HUES6 (cell line): ENCODE measurements around the gene MOCOS.
A peak's percentile ranks its signal among the peaks of the same experiment; 100 is the strongest.

Experiments
- H3K27ac ChIP-seq: 2 replicates; pipeline ENCODE4 v1.7.0; 2013; ENCODE audit warnings: low read depth, mild to moderate bottlenecking, low read length, inconsistent platforms
- H3K27me3 ChIP-seq: 2 replicates; pipeline ENCODE4 v1.6.1; 2013; ENCODE audit warnings: low read length; ENCODE audit not compliant: control insufficient read depth, insufficient read depth
- H3K36me3 ChIP-seq: 2 replicates; pipeline ENCODE4 v1.6.1; 2013; ENCODE audit warnings: low read length; ENCODE audit not compliant: control insufficient read depth, insufficient read depth
- H3K4me1 ChIP-seq: 2 replicates; pipeline ENCODE4 v1.6.1; 2013; ENCODE audit warnings: low read length; ENCODE audit not compliant: control insufficient read depth, insufficient read depth
- H3K4me3 ChIP-seq: 2 replicates; pipeline ENCODE4 v1.5.1; 2013; ENCODE audit warnings: low read depth, low read length
- H3K9ac ChIP-seq: one replicate; pipeline ENCODE4 v1.6.1; 2013; ENCODE audit warnings: mild to moderate bottlenecking, low read length
- H3K9me3 ChIP-seq: 2 replicates; pipeline ENCODE4 v1.6.1; 2013; ENCODE audit warnings: low read depth, low read length; ENCODE audit not compliant: control insufficient read depth, insufficient read depth

The MOCOS gene, protein sequence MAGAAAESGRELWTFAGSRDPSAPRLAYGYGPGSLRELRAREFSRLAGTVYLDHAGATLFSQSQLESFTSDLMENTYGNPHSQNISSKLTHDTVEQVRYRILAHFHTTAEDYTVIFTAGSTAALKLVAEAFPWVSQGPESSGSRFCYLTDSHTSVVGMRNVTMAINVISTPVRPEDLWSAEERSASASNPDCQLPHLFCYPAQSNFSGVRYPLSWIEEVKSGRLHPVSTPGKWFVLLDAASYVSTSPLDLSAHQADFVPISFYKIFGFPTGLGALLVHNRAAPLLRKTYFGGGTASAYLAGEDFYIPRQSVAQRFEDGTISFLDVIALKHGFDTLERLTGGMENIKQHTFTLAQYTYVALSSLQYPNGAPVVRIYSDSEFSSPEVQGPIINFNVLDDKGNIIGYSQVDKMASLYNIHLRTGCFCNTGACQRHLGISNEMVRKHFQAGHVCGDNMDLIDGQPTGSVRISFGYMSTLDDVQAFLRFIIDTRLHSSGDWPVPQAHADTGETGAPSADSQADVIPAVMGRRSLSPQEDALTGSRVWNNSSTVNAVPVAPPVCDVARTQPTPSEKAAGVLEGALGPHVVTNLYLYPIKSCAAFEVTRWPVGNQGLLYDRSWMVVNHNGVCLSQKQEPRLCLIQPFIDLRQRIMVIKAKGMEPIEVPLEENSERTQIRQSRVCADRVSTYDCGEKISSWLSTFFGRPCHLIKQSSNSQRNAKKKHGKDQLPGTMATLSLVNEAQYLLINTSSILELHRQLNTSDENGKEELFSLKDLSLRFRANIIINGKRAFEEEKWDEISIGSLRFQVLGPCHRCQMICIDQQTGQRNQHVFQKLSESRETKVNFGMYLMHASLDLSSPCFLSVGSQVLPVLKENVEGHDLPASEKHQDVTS

DNA sequence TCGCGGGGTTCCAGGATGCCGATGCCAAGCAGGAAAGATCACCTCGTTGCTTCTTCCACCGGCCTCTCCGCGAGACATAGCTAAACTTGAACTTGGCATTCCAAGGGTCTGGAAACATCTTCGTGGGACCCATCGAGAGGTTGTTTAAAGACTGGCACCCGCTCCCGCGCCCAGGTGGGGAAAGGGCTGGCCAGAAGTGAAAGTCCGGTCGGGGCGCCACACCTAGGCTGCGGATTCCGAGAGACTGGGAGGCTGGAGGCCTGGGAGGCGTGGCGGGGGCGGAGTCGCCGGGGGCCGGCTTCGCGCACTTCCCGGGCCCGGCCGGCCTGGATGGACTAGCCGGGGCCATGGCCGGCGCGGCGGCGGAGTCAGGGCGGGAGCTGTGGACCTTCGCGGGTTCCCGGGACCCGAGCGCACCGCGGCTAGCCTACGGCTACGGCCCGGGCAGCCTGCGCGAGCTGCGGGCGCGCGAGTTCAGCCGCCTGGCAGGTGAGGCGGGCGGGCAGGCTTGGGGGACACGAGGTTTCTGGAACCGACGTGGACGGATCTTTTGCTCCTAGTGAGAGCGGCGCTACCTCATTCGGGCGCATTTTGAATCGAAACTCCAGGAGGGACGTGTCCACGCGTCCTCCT lies at the start of gene MOCOS:
MOCOS (plus strand) TSS at position 305 of the 633 bp plus-strand sequence; CDS start at position 348, 43 bp downstream.
- peaks cover 64% of the 10 kb centered on the region for H3K27me3 ChIP-seq
- peak within 1 kb of the TSS; percentile 85 for H3K9ac ChIP-seq
- no peak within 1 kb of the TSS for H3K27ac ChIP-seq

DNA sequence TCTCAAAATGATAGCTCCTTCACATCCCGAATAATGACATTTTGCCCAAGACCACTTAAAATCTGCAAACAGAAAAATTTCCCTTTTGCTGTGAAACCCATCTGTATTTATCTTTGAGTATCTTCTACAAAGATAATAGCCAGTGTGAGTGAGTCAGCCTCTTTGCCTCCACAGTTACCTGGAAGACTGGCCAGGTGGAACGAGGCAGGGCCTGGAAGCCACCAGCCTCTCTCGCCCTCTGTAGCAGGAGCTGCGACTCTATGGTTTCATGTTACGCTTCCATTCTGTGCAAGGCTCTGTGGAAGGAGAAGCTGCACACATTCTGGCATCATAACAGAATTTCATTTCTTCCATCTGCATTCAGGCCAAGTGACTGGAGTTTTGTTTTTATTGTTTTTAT lies 48.1 kb upstream of the MOCOS start:
- Histone ChIP-seq H3K27me3 (no peaks in the 10 kb centered on the region), H3K9me3 (no peaks in the 10 kb centered on the region), H3K4me1 (no peaks in the 10 kb centered on the region), H3K4me3 (no peak overlapping the region), H3K27ac (no peak overlapping the region), H3K36me3 (peaks cover 90% of the 10 kb centered on the region), H3K9ac (no peak overlapping the region)

More for the DNA sequence above, at the start of gene MOCOS:
- H3K9me3 ChIP-seq, result no peaks in the 10 kb centered on the region
- peaks cover 18% of the 10 kb centered on the region for H3K4me1 ChIP-seq
- no peaks in the 10 kb centered on the region; the same call in 1 of the 2 replicates for H3K36me3 ChIP-seq
- H3K4me3 ChIP-seq, result peak within 1 kb of the TSS; percentile 90

DNA sequence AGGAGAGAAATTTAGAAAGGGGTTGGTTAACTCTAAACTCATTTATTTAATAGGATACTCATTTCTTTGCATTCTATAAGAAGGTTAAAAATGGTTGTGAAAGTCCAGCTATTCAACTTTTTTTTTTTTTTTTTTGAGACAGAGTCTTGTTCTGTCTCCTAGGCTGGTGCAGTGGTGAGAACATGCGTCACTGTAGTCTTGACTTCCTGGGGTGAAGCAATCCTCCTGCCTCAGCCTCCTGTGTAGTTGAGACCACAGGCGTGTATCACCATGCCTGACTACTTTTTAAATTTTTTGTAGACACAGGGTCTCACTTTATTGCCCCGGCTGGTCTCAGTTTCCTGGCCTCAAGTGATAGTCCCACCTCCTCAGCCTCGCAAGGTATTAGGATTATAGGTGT lies 45.7 kb upstream of the MOCOS start:
- Histone ChIP-seq H3K27me3 (no peaks in the 10 kb centered on the region), H3K27ac (no peak overlapping the region), H3K4me1 (no peaks in the 10 kb centered on the region), H3K36me3 (peaks cover 98% of the 10 kb centered on the region), H3K9me3 (no peaks in the 10 kb centered on the region), H3K4me3 (no peak overlapping the region), H3K9ac (no peak overlapping the region)

DNA sequence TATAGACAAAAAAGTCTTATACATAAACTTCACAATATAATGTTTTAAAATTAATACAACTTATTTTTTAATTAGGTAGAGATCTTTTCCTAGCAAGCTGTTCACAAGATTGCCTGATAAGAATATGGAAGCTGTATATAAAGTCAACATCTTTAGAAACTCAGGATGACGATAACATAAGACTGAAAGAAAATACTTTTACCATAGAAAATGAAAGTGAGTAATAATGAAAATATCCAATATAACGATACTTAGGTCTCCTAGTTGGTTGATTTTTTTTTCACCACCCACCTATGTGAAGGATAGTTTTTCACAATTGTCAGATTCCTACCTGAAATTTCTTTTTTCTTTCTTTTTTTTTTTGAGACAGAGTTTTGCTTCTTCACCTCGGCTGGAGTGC lies 44.5 kb upstream of the MOCOS start:
- H3K9ac ChIP-seq, result no peak overlapping the region
- H3K4me1 ChIP-seq, result no peaks in the 10 kb centered on the region
- H3K27me3 ChIP-seq, result no peaks in the 10 kb centered on the region
- H3K4me3 ChIP-seq, result no peak overlapping the region
- no peak overlapping the region for H3K27ac ChIP-seq
- H3K9me3 ChIP-seq, result no peaks in the 10 kb centered on the region
- peaks cover 98% of the 10 kb centered on the region for H3K36me3 ChIP-seq

DNA sequence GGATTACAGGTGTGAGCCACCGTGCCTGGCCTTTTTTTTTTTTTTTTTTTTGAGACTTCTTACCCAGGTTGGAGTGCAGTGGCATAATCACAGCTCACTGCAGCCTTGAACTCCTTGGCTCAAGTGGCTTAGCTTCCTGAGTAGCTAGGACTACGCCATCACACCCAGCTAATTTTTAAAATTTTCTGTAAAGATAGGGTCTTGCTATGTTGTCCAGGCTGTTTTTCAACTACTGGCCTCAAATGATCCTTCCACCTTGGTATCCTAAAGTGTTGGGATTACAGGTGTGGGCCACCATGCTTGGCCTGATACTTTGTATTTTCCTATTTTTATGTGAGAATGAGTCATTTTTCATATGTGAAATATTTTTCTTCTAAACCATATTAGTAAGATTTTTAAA lies 43.9 kb upstream of the MOCOS start:
- Histone ChIP-seq H3K9me3 (no peaks in the 10 kb centered on the region), H3K27ac (no peak overlapping the region), H3K36me3 (peaks cover 98% of the 10 kb centered on the region)

DNA sequence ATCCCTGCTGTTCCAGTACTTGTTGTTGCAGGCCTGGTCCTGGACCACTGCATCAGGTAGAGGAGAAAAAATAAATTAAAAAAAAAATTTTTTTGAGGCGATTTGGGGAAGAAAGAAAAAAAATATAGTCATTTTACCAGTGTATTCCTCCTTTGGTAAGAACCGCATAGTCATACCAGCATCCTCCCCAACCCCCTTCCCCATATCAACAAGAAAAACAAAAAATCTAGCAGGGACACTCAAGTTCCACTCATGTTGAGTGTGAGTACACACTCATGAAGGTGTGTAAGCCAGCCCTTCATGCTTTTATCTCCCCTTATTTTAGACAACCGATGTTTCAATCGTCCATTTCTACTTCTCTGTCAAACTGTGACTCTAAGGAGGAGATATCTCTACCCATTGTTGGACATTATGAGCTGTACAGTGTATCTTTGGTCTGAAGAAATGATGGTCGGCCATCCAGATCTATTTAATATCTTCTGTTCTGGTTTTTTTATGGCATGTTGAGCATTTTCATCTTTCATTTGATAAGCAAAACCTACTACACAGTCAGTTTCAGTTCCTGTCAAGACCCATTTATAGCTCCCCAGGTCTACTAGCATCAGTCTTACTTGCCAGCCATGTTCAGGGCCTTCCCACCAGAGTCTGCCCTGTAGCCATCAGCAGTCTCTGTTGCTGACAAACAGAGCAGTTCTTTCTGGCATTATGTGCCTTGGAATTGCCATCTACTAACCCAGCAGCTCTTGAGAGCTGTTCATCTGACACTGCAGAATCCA lies 37.6 kb upstream of the MOCOS start:
- Histone ChIP-seq H3K9me3 (no peaks in the 10 kb centered on the region), H3K4me1 (no peaks in the 10 kb centered on the region), H3K27me3 (no peaks in the 10 kb centered on the region), H3K36me3 (peaks cover 97% of the 10 kb centered on the region), H3K4me3 (no peak overlapping the region), H3K27ac (no peak overlapping the region), H3K9ac (no peak overlapping the region)

More for the DNA sequence above, 43.9 kb upstream of the MOCOS start:
- Histone ChIP-seq H3K9ac (no peak overlapping the region), H3K4me1 (no peaks in the 10 kb centered on the region), H3K4me3 (no peak overlapping the region), H3K27me3 (no peaks in the 10 kb centered on the region)

DNA sequence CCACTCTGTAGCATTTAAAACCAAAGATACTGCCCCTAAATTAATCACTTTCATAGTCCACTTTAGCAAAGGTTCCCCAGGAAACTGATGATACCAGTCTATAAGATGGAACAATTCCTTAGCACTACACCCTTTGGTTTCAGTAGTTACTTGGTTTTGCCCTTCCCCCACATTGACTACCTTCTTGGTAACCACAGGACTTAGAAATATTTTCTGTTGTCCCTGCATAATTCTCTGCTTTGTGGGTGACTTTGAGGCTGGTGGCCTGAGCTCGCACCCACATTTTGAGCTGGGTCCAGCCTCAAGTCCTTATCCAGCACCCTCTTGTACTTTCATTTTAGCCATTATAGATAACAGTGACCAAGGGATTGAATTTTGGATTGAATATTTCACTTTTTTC lies 34.5 kb upstream of the MOCOS start:
- Histone ChIP-seq H3K9ac (no peak overlapping the region), H3K36me3 (peaks cover 97% of the 10 kb centered on the region), H3K27me3 (no peaks in the 10 kb centered on the region), H3K9me3 (no peaks in the 10 kb centered on the region), H3K4me3 (no peak overlapping the region), H3K4me1 (no peaks in the 10 kb centered on the region), H3K27ac (no peak overlapping the region)

DNA sequence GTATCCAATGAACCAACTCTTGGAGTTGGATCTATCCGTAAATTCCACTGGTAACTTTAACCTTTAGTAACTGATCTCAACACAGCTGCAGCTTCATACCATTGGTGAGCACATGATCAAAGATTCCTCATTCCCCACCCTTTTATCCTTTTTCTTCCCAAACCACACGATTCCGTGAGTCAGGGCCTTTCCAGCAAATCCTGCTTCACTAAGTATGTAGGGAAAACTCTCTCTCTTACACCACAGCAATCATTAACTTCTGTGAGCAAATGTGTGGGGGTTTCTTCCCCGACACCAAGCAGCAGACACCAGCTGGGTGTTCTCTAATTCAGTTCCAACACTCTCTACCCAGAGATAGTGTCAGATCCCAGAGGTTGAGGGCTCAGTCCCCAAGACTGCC lies 34.1 kb upstream of the MOCOS start:
- Histone ChIP-seq H3K4me3 (no peak overlapping the region), H3K27ac (no peak overlapping the region), H3K36me3 (peaks cover 97% of the 10 kb centered on the region), H3K4me1 (no peaks in the 10 kb centered on the region), H3K9me3 (no peaks in the 10 kb centered on the region), H3K27me3 (no peaks in the 10 kb centered on the region), H3K9ac (no peak overlapping the region)

DNA sequence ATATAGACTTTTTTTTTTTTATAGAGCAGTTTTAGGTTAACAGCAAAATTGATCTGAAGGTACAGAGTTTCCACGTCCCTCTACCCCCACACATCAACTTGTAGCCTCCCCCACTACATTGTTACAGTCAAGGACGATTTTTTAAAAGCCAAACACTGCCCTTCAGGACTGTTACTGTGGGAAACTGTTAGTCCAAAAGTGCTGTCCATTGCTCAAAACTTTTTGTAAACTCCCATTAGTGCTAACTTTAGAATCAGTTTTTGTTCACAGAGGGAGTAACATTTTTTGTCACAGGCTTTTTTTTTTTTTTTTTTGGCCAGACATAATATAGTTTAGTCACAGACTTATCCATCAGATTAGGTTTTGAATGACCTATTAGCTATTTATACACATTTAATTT lies 33.5 kb upstream of the MOCOS start:
- no peak overlapping the region for H3K4me3 ChIP-seq
- peaks cover 97% of the 10 kb centered on the region for H3K36me3 ChIP-seq
- H3K9me3 ChIP-seq, result no peaks in the 10 kb centered on the region
- no peaks in the 10 kb centered on the region for H3K4me1 ChIP-seq
- H3K27ac ChIP-seq, result no peak overlapping the region
- no peaks in the 10 kb centered on the region for H3K27me3 ChIP-seq
- H3K9ac ChIP-seq, result no peak overlapping the region

DNA sequence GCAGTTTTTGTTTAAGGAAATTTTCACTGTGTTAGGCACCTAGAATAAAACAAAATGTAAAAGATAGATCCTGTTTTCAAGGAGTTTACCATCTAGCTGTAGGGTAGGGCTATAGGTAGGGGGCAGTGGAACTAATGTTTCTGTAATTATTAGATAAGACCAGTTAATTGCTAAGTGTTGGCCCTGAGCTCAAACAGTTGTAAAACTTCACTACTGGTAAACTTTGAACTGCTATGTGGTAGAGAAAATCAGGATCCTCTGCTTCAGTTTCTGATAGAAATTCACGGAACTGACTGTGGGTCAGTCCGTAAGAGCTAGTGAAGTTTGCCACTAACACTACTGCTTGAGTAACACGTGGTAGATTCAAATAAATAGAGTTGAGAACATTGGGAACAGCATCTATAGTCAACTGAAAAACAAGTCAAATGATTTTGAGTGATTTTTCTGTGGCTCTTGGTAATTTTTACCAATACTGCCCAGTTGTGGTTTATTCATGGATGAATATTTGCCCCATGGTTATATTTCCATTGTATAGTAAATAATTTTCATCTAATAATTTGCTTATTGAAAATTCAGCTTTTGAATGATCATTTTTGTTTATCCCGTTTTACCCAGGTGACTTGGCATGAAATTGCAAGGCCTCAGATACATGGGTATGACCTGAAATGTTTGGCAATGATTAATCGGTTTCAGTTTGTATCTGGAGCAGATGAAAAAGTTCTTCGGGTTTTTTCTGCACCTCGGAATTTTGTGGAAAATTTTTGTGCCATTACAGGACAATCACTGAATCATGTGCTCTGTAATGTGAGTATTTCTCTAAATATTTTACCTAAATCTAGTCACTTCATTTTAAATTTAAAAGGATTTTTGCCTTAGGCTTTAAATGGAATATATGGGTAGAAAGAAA lies 31.2 kb upstream of the MOCOS start:
- H3K27ac ChIP-seq, result no peak overlapping the region
- H3K4me1 ChIP-seq, result no peaks in the 10 kb centered on the region
- peaks cover 97% of the 10 kb centered on the region for H3K36me3 ChIP-seq

More for the DNA sequence above, 31.2 kb upstream of the MOCOS start:
- Histone ChIP-seq H3K9ac (no peak overlapping the region), H3K27me3 (no peaks in the 10 kb centered on the region), H3K4me3 (no peak overlapping the region), H3K9me3 (no peaks in the 10 kb centered on the region)
